Esophagus muscularis mucosa (tissue), 4 donors: ENCODE measurements around the gene DGKB. TPM values are rescaled to one million over a fixed set of nuclear protein-coding genes. Genes with fewer than 3 reads are reported as not detected.

Experiments used
- DNase-seq: peaks from one replicate; pipeline ENCODE4 v3.0.0-alpha.2; 2017; ENCODE audit errors: extremely low spot score
- H3K27ac ChIP-seq, 4 donors: fragments of 200-600 bp; sonication (generic); replicated peaks in 1 of 4; 1 replicate in 3 of 4; 2 replicates in 1 of 4; pipeline ENCODE4 v1.5.1; 2016 to 2019; ENCODE audit warnings: mild to moderate bottlenecking in 1 of 4
- H3K27me3 ChIP-seq, 4 donors: fragments of 200-600 bp; sonication (generic); one replicate each; pipeline versions ENCODE4 v1.5.1 to v1.6.0; 2016 to 2019
- H3K36me3 ChIP-seq, 4 donors: fragments of 200-600 bp; sonication (generic); one replicate each; pipeline ENCODE4 v1.5.1; 2016 to 2019
- H3K4me1 ChIP-seq, 4 donors: fragments of 200-600 bp; sonication (generic); one replicate each; pipeline ENCODE4 v1.5.1; 2016 to 2019
- H3K4me3 ChIP-seq, 4 donors: fragments of 200-600 bp; sonication (generic); 1 replicate in 2 of 4; 2 replicates in 2 of 4; pipeline ENCODE4 v1.5.1; 2016 to 2019; ENCODE audit warnings: mild to moderate bottlenecking in 4 of 4, moderate library complexity in 1 of 4
- H3K9me3 ChIP-seq, 4 donors: fragments of 200-600 bp; sonication (generic); 1 replicate in 3 of 4; 2 replicates in 1 of 4; pipeline ENCODE4 v1.5.1; 2016 to 2019
- CTCF ChIP-seq, 3 experiments: fragments of 200-600 bp in 2 of 3; fragments of 450-650 bp in 1 of 3; sonication (generic) in 2 of 3; IDR thresholded peaks; one replicate each; pipeline ENCODE4 v1.5.1; 2017 to 2019; ENCODE audit warnings: antibody characterized with exemption in 3 of 3, mild to moderate bottlenecking in 2 of 3, moderate library complexity in 1 of 3
- EP300 ChIP-seq: sonication (generic); formaldehyde crosslinking; IDR thresholded peaks from one replicate; pipeline ENCODE4 v1.6.1; 2017; ENCODE audit warnings: antibody characterized with exemption
- POLR2A ChIP-seq: fragments of 450-650 bp; IDR thresholded peaks from one replicate; pipeline ENCODE4 v1.6.1; 2017; ENCODE audit warnings: antibody characterized with exemption, moderate library complexity, mild to moderate bottlenecking, low read depth
- POLR2AphosphoS5 ChIP-seq, 2 donors: sonication (generic); formaldehyde crosslinking; IDR thresholded peaks; one replicate each; pipeline ENCODE4 v1.6.1; 2017; ENCODE audit warnings: antibody characterized with exemption in 2 of 2
- WGBS: methylation state at CpG from one replicate; pipeline ENCODE4 v1.1.5; 2018; 5-methylcytosine and 5-hydroxymethylcytosine counted together
- intact Hi-C: fragments of 100-400 bp; cut with DNase I; formaldehyde crosslinking; loops from one replicate; pipeline ENCODE4 v1.15.1; 2023
- total RNA-seq, 4 donors: library from RNA; depleted of rRNA; stranded (reverse); fragments of >200 nt; gene quantifications; one replicate each; pipeline versions ENCODE4 v1.1.0 to v1.2.1, GENCODE V29; 2016

The DGKB gene
- total RNA-seq, 4 donors from 2014 or later: 10.4 to 18.5 (median 16.0) TPM

GRCh38 chr7:14125998-14126397 is 776.6 kb downstream of the DGKB start:
- Histone ChIP-seq H3K27ac (no peak overlapping the region), H3K9me3 (no peaks in the 10 kb centered on the region), H3K4me3 (no peak overlapping the region), H3K27me3 (no peaks in the 10 kb centered on the region), H3K4me1 (no peaks in the 10 kb centered on the region), H3K36me3 (no peaks in the 10 kb centered on the region)
- no peak for TF ChIP-seq POLR2AphosphoS5 (IDR thresholded peaks at IDR 0.05)
- TF ChIP-seq EP300: no peak
- no peak for TF ChIP-seq POLR2A
- no peak for TF ChIP-seq CTCF (IDR thresholded peaks at IDR 0.05)
- DNase-seq: no peak
- WGBS: 97% methylated on average over 3 of the region's 3 CpGs
- intact Hi-C loops: no loop called here

- Histone ChIP-seq H3K27me3 (no peaks in the 10 kb centered on the region), H3K9me3 (no peaks in the 10 kb centered on the region)
- 77% methylated on average over 2 of the region's 2 CpGs for WGBS
Observed at GRCh38 chr7:14124716-14125115, 777.8 kb downstream of the DGKB start.

GRCh38 chr7:14123923-14124322 is 778.6 kb downstream of the DGKB start:
- H3K27ac ChIP-seq: no peak overlapping the region
- no peak overlapping the region for H3K4me3 ChIP-seq
- WGBS: 61% methylated on average over 1 of the region's 1 CpG
- intact Hi-C loops: no loop called here
- H3K27me3 ChIP-seq: no peaks in the 10 kb centered on the region
- TF ChIP-seq POLR2AphosphoS5 (IDR thresholded peaks at IDR 0.05) (no peak), POLR2A (no peak), CTCF (IDR thresholded peaks at IDR 0.05) (no peak), EP300 (no peak)
- no peaks in the 10 kb centered on the region for H3K9me3 ChIP-seq
- no peaks in the 10 kb centered on the region for H3K4me1 ChIP-seq
- H3K36me3 ChIP-seq: no peaks in the 10 kb centered on the region
- DNase-seq: no peak

More at GRCh38 chr7:14124716-14125115, 777.8 kb downstream of the DGKB start:
- Histone ChIP-seq H3K36me3 (no peaks in the 10 kb centered on the region), H3K27ac (no peak overlapping the region), H3K4me3 (no peak overlapping the region), H3K4me1 (no peaks in the 10 kb centered on the region)
- TF ChIP-seq EP300 (no peak), CTCF (IDR thresholded peaks at IDR 0.05) (no peak), POLR2A (no peak), POLR2AphosphoS5 (IDR thresholded peaks at IDR 0.05) (no peak)
- intact Hi-C loops: no loop called here
- no peak for DNase-seq

GRCh38 chr7:14115701-14116100 is 786.9 kb downstream of the DGKB start:
- Histone ChIP-seq H3K9me3 (no peaks in the 10 kb centered on the region), H3K4me3 (no peak overlapping the region), H3K27me3 (no peaks in the 10 kb centered on the region), H3K4me1 (no peaks in the 10 kb centered on the region), H3K27ac (no peak overlapping the region), H3K36me3 (no peaks in the 10 kb centered on the region)
- TF ChIP-seq CTCF (IDR thresholded peaks at IDR 0.05) (no peak), EP300 (no peak), POLR2AphosphoS5 (IDR thresholded peaks at IDR 0.05) (no peak), POLR2A (no peak)
- WGBS: 84% methylated on average over 2 of the region's 2 CpGs
- no peak for DNase-seq
- intact Hi-C loops: no loop called here

GRCh38 chr7:14104861-14105260 is 797.7 kb downstream of the DGKB start:
- WGBS: 85% methylated on average over 3 of the region's 3 CpGs
- Histone ChIP-seq H3K27ac (no peak overlapping the region), H3K4me1 (no peaks in the 10 kb centered on the region), H3K4me3 (no peak overlapping the region), H3K36me3 (no peaks in the 10 kb centered on the region), H3K27me3 (no peaks in the 10 kb centered on the region), H3K9me3 (no peaks in the 10 kb centered on the region)
- intact Hi-C loops: no loop called here
- no peak for DNase-seq
- no peak for TF ChIP-seq POLR2AphosphoS5 (IDR thresholded peaks at IDR 0.05)
- no peak for TF ChIP-seq EP300
- no peak for TF ChIP-seq CTCF (IDR thresholded peaks at IDR 0.05)
- no peak for TF ChIP-seq POLR2A
